Aorta (tissue), 5 donors: ENCODE data around the gene PLEKHA7. TPM values are rescaled to one million over a fixed set of nuclear protein-coding genes. Genes with fewer than 3 reads are reported as not detected.

Experiments used
- ATAC-seq: fragments of 200-7000 bp; cut with Tn5 transposase; one replicate; pipeline ENCODE4 v1.9.1; 2022; ENCODE audit warnings: moderate library complexity; ENCODE audit not compliant: low FRiP score
- DNase-seq, 2 donors: peaks; one replicate each; pipeline ENCODE4 v3.0.0-alpha.2; 2020
- H3K27ac ChIP-seq, 2 donors: one replicate each; pipeline ENCODE4 v1.5.1; 2013; ENCODE audit warnings: low read length in 2 of 2, mild to moderate bottlenecking in 2 of 2, moderate library complexity in 2 of 2, control low read depth in 1 of 2, inconsistent platforms in 1 of 2, low read depth in 1 of 2
- H3K27me3 ChIP-seq, 2 donors: one replicate each; pipeline ENCODE4 v1.6.1; 2013; ENCODE audit warnings: control low read depth in 1 of 2, low read length in 1 of 2, mild to moderate bottlenecking in 1 of 2, moderate library complexity in 1 of 2; ENCODE audit not compliant: insufficient read depth in 2 of 2, control insufficient read depth in 1 of 2
- H3K36me3 ChIP-seq, 2 donors: one replicate each; pipeline ENCODE4 v1.6.1; 2013; ENCODE audit warnings: control low read depth in 1 of 2, low read length in 1 of 2, mild to moderate bottlenecking in 1 of 2; ENCODE audit not compliant: insufficient read depth in 2 of 2, control insufficient read depth in 1 of 2
- H3K4me1 ChIP-seq, 2 donors: one replicate each; pipeline ENCODE4 v1.6.1; 2013; ENCODE audit warnings: low read length in 2 of 2, control low read depth in 1 of 2, mild to moderate bottlenecking in 1 of 2, moderate library complexity in 1 of 2; ENCODE audit not compliant: insufficient read depth in 2 of 2, control insufficient read depth in 1 of 2
- H3K4me3 ChIP-seq, 2 donors: one replicate each; pipeline ENCODE4 v1.5.1; 2013; ENCODE audit warnings: low read length in 2 of 2, control low read depth in 1 of 2, mild to moderate bottlenecking in 1 of 2
- H3K9me3 ChIP-seq: one replicate; pipeline ENCODE4 v1.6.1; 2013; ENCODE audit warnings: mild to moderate bottlenecking, low read length; ENCODE audit not compliant: control insufficient read depth
- WGBS, 2 donors: extraction: QIAGEN DNeasy Blood & Tissue Kit; methylation state at CpG; one replicate each; pipeline ENCODE4 v1.1.7; 2013; 5-methylcytosine and 5-hydroxymethylcytosine counted together
- intact Hi-C, 2 donors: fragments of 100-400 bp; cut with DNase I; formaldehyde crosslinking; loops; one replicate each; pipeline versions ENCODE4 v1.14.2 to v1.15.0; 2022
- polyA plus RNA-seq, 2 donors: library from polyadenylated mRNA; stranded (reverse); fragments of 200-250 nt; gene quantifications; one replicate each; pipeline ENCODE4 v1.2.3, GENCODE V29; 2013
- total RNA-seq, 2 donors: library from RNA; stranded (reverse); fragmentation: NEBNext Ultra II Directional; extraction: Animal tissue kit (Norgen Biotek cat#: 25700); gene quantifications; one replicate each; pipeline ENCODE4 v1.2.1, GENCODE V29; 2021
- donor health status: healthy with polysubstance abuse.
- donor health status: Bipolar disorder and iron deficiency.
- donor health status: DM: no; HTN: no; CAD: no.
- donor health status: DM: no; HTN: no; CAD: no.
- donor health status: DM: yes; HTN: yes; CAD: no.

Gene PLEKHA7
- total and polyA plus RNA-seq, 4 donors, result 5.9 to 17.1 (median 11.9) TPM

DNA sequence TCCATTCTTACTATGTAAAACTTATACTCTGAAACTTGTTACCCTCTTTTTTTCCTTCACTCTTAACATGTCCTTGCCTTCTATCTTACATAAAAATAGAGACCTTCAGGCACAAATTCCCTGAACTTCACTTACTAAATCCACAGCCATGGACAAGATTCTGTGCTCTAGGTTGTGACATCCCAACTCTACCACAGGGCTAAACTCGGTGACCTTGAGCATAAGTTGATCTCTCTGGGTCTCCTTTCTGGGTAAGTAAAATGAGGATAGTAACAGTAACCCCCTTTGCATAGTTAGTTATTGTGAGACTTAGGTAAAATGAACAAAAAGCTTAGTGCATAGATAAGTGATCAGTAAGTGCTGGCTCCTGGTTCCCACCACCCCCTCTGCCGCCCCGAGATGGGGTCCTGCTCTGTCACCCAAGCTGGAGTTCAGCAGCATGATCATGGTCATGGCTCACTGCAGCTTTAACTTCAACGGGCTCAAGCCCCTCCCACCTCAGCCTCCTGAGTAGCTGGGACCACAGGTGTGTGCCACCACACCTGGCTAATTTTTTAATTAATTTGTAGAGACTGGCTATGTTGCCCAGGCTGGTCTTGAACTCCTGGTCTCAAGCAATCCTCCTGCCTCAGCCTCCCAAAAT lies 255.7 kb downstream of the PLEKHA7 start:
- Histone ChIP-seq H3K9me3 (no peaks in the 10 kb centered on the region), H3K36me3 (peaks cover 0 to 2% of the 10 kb centered on the region in 2 donors), H3K27ac (no peak overlapping the region), H3K27me3 (no peaks in the 10 kb centered on the region), H3K4me3 (no peak overlapping the region), H3K4me1 (no peaks in the 10 kb centered on the region)
- intact Hi-C loops, result no loop called here
- ATAC-seq (no peak), DNase-seq (no peak)
- WGBS, 2 donors, result 92 to 94% methylated on average over 4 of the region's 4 CpGs

DNA sequence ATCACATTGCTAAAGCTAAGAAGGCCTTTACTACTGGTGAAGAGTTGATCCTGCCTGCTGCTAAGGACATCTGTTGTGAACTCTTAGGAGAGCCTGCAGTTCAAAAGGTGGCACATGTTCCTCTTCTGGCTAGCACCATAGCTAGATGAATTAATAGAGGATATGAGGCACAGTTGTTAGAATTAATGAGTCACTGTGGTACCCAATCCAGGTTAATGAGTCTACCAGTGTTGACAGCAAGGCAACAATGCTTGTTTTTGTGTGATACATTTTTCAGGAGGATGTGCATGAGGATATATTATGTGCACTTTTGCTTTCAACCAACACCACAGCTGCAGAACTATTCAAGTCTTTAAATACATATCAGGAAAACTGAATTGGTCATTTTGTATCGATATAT lies 263.8 kb downstream of the PLEKHA7 start:
- DNase-seq (no peak), ATAC-seq (no peak)
- Histone ChIP-seq H3K27me3 (no peaks in the 10 kb centered on the region), H3K4me3 (no peak overlapping the region), H3K9me3 (no peaks in the 10 kb centered on the region), H3K36me3 (peaks cover 4 to 11% of the 10 kb centered on the region in 2 donors), H3K4me1 (no peaks in the 10 kb centered on the region), H3K27ac (no peak overlapping the region)
- intact Hi-C loops, result no loop called here
- 36 to 97% methylated on average over 1 of the region's 1 CpG for WGBS, 2 donors

DNA sequence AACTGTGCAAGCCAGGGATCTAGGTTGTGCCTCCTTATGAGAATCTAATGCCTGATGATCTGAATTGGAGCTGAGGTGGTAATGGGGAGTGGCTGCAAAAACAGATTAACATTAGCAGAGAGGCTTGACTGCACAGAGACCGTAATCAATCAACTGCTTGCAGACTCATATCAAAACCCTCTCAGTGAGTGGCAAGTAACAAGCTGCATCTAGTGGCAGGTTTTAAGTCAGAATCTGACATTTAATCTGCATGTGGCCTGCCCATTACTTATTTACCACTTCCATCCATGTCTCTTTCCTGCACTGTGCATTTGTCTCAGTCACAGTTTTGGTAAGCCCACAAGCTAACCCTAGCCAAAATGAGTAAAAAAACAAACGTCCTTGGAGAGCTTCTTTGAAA lies 264.5 kb downstream of the PLEKHA7 start:
- H3K27ac ChIP-seq, result no peak overlapping the region
- intact Hi-C loops, result no loop called here
- H3K4me3 ChIP-seq, result no peak overlapping the region
- no peaks in the 10 kb centered on the region for H3K9me3 ChIP-seq
- H3K27me3 ChIP-seq, result no peaks in the 10 kb centered on the region
- H3K4me1 ChIP-seq, result no peaks in the 10 kb centered on the region
- H3K36me3 ChIP-seq, result peaks cover 4 to 11% of the 10 kb centered on the region in 2 donors
- ATAC-seq (no peak), DNase-seq (no peak)
- WGBS, 2 donors, result 53 to 55% methylated on average over 2 of the region's 2 CpGs

DNA sequence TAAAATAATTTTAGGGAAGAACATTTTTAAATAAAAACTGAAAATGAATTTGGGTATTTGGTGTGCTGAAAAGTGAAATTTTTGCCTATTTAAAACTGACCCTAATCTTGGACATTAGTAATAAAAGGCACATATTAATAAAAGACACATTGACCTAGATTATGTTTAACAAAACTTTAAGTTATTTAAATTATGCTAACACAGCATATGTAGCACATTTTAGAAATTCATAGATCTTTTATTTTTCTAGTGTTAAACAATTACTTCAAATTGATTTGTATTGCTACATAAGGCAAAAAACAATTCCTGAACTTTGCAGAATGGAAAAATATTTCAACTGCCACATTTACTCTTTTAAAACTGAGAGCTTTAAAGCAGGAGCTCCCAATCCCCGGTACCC lies 265.1 kb downstream of the PLEKHA7 start:
- ATAC-seq, result no peak

DNA sequence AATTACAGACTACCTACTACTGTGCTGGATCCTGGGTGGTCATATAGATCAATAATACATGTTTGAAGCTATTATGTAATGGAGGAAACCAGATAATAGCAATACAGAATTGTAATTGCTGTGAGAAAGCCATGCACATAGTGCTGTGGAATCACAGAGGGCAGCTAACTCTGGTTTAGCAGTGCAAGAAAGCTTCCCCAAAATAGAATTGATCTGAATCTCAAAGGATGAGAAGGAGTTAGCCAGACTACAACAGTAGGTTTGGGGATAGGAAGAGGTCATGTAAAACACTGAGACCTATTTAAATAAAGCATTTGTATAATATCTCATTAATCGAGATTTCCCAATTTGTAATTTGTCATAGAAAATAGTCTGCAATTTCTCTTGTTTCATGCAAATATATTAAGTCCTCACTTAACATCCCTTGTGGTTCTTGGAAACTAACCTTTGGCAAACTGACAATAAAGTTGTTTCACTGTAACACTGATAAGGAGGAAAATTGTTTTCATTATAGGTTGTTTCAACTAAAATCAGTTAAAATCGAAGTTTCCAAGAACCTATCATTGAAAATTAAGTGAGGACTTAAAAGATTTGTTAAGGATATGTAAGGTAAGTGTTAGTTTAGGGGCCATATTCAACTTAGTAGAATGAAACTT lies 268.1 kb downstream of the PLEKHA7 start:
- intact Hi-C loops, result no loop called here
- H3K36me3 ChIP-seq, result peaks cover 4 to 10% of the 10 kb centered on the region in 2 donors
- WGBS, 2 donors, result 39 to 45% methylated on average over 2 of the region's 2 CpGs
- H3K9me3 ChIP-seq, result no peaks in the 10 kb centered on the region
- peaks cover 0 to 3% of the 10 kb centered on the region in 2 donors for H3K4me1 ChIP-seq
- H3K27me3 ChIP-seq, result no peaks in the 10 kb centered on the region
- DNase-seq (no peak), ATAC-seq (no peak)
- no peak overlapping the region for H3K27ac ChIP-seq
- no peak overlapping the region for H3K4me3 ChIP-seq

More for the DNA sequence above, 265.1 kb downstream of the PLEKHA7 start:
- intact Hi-C loops, result no loop called here
- DNase-seq, result no peak
- no peaks in the 10 kb centered on the region for H3K27me3 ChIP-seq
- no peaks in the 10 kb centered on the region for H3K4me1 ChIP-seq
- H3K36me3 ChIP-seq, result peaks cover 4 to 11% of the 10 kb centered on the region in 2 donors
- 97% methylated on average over 1 of the region's 1 CpG for WGBS, 2 donors
- no peak overlapping the region for H3K4me3 ChIP-seq
- no peaks in the 10 kb centered on the region for H3K9me3 ChIP-seq
- H3K27ac ChIP-seq, result no peak overlapping the region

DNA sequence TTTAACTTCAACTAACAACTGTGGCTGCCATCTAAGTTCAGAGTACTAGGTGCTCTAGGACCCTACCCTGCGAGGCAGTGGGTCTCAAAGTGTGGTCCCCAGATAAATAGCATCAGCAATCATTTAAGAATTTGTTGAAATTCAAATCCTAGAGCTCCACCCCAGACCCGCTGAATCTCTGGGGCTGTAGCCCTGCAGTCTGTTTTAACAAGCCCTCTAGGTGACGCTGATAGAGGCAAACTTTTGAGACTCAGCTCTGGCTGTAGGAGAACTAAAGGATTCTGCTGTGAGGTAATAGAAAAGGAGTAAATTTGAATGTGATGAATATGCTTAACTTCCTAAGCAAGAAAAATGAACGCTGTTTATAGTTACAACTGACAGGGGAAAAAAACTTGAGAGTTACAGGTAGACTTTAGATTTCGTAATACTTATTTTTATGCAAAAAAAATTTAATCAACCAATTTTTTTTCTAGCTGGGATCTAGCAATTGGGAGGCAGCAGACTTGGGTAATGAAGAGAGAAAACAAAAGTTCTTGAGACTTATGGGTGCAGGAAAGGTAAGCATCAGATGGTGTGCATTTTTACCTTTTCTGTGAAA lies 270.0 kb downstream of the PLEKHA7 start:
- H3K27me3 ChIP-seq, result no peaks in the 10 kb centered on the region
- no peak overlapping the region for H3K4me3 ChIP-seq
- no peaks in the 10 kb centered on the region for H3K9me3 ChIP-seq
- WGBS, 2 donors, result 81 to 82% methylated on average over 5 of the region's 5 CpGs
- no peaks in the 10 kb centered on the region for H3K36me3 ChIP-seq
- intact Hi-C loops, result no loop called here
- ATAC-seq (no peak), DNase-seq (no peak)
- H3K27ac ChIP-seq, result no peak overlapping the region
- H3K4me1 ChIP-seq, result peaks cover 3 to 8% of the 10 kb centered on the region in 2 donors

DNA sequence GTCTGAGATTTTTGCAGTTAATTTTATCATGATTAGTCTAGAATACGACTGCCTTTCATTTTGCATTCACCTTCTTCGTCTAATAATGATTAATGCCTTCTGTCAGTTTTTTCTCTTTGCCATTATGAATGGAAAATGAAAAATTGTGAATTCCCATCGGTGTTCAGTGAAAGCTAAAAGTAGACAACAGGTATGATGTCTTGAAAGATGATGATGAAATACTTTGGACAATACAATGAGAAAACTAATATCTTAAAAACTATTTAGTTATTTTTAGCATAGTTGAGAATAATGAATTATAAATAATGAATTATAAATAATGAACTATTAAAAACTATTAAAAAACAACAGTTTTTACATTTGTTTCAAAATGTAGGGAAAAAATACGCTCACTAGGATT lies 270.7 kb downstream of the PLEKHA7 start:
- no peak for DNase-seq
- 63 to 72% methylated on average over 4 of the region's 4 CpGs for WGBS, 2 donors
- H3K27ac ChIP-seq, result no peak overlapping the region
- no peak overlapping the region for H3K4me3 ChIP-seq
- H3K9me3 ChIP-seq, result no peaks in the 10 kb centered on the region
- H3K27me3 ChIP-seq, result no peaks in the 10 kb centered on the region
- intact Hi-C loops, result no loop called here
- H3K36me3 ChIP-seq, result no peaks in the 10 kb centered on the region
- ATAC-seq, result no peak
- peaks cover 3 to 8% of the 10 kb centered on the region in 2 donors for H3K4me1 ChIP-seq

DNA sequence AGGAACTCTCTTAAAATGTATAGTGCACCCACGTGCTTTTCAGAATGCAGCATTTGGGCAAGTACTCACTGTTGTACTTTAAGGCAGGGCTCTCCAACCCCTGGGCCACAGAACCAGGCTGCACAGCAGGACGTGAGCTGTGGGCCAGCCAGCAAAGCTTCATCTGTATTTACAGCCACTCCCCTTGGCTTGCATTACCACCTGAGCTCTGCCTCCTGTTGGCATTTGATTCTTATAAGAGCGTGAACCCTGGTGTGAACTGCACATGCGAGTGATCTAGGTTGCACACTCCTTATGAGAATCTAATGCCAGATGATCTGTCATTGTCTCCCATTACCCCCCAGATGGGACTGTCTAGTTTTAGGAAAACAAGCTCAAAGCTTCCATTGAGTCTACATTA lies 272.7 kb downstream of the PLEKHA7 start:
- no peaks in the 10 kb centered on the region for H3K36me3 ChIP-seq
- 60 to 63% methylated on average over 4 of the region's 4 CpGs for WGBS, 2 donors
- no peak overlapping the region for H3K4me3 ChIP-seq
- no peak for DNase-seq
- H3K27me3 ChIP-seq, result no peaks in the 10 kb centered on the region
- H3K4me1 ChIP-seq, result peaks cover 3 to 8% of the 10 kb centered on the region in 2 donors
- intact Hi-C loops, result no loop called here
- ATAC-seq, result no peak
- peak overlapping the region in 1 of 2 donors; percentile 10 for H3K27ac ChIP-seq
- H3K9me3 ChIP-seq, result no peaks in the 10 kb centered on the region
